Esophagus muscularis mucosa (tissue), 4 donors: ENCODE data around the gene MYL5.

ENCODE experiments used
- EP300 ChIP-seq: sonication (generic); formaldehyde crosslinking; IDR thresholded peaks from one replicate; pipeline ENCODE4 v1.6.1; 2017; ENCODE audit warnings: antibody characterized with exemption
- POLR2A ChIP-seq: fragments of 450-650 bp; IDR thresholded peaks from one replicate; pipeline ENCODE4 v1.6.1; 2017; ENCODE audit warnings: antibody characterized with exemption, moderate library complexity, mild to moderate bottlenecking, low read depth
- TF ChIP-seq, protein P1 (sequence below), 3 experiments: fragments of 200-600 bp in 2 of 3; fragments of 450-650 bp in 1 of 3; sonication (generic) in 2 of 3; IDR thresholded peaks; one replicate each; pipeline ENCODE4 v1.5.1; 2017 to 2019; ENCODE audit warnings: antibody characterized with exemption in 3 of 3, mild to moderate bottlenecking in 2 of 3, moderate library complexity in 1 of 3

DNA sequence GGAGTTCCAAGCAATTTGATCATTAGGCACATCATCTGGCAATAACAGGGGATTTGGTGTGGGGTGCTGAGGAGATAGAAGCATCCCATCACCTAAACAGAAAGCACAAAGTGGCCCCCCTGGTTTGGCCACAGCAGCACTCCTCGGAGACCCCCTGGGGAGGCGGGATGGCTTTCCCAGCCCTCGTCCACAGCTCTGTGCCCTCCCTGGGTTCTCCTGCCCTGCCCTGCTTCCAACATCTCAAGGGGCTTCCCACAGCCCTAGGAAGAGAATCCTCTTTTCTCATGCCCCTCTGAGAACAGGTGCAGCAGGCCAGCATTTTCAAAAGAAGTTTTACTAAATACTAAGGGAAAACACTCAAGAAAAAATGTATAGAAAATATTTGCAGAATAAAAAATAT, 13.1 kb upstream of the MYL5 start:
- TF ChIP-seq, protein P1, sequence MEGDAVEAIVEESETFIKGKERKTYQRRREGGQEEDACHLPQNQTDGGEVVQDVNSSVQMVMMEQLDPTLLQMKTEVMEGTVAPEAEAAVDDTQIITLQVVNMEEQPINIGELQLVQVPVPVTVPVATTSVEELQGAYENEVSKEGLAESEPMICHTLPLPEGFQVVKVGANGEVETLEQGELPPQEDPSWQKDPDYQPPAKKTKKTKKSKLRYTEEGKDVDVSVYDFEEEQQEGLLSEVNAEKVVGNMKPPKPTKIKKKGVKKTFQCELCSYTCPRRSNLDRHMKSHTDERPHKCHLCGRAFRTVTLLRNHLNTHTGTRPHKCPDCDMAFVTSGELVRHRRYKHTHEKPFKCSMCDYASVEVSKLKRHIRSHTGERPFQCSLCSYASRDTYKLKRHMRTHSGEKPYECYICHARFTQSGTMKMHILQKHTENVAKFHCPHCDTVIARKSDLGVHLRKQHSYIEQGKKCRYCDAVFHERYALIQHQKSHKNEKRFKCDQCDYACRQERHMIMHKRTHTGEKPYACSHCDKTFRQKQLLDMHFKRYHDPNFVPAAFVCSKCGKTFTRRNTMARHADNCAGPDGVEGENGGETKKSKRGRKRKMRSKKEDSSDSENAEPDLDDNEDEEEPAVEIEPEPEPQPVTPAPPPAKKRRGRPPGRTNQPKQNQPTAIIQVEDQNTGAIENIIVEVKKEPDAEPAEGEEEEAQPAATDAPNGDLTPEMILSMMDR (IDR thresholded peaks at IDR 0.05), result no peak
- TF ChIP-seq EP300 (no peak), POLR2A (no peak)
